ENCODE data around the gene PLEKHA7. TPM values are rescaled to one million over a fixed set of nuclear protein-coding genes. Genes with fewer than 3 reads are reported as not detected.

Gene PLEKHA7
- total RNA-seq, 1 experiment from 2014 or later = 13.0 TPM

DNA sequence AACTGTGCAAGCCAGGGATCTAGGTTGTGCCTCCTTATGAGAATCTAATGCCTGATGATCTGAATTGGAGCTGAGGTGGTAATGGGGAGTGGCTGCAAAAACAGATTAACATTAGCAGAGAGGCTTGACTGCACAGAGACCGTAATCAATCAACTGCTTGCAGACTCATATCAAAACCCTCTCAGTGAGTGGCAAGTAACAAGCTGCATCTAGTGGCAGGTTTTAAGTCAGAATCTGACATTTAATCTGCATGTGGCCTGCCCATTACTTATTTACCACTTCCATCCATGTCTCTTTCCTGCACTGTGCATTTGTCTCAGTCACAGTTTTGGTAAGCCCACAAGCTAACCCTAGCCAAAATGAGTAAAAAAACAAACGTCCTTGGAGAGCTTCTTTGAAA lies 264.5 kb downstream of the PLEKHA7 start:
- ATAC-seq = no peak
- POLR2A ChIA-PET = interaction anchor here (1.1 kb wide), 1 partner anchor 11 kb away, joined by 3 read pairs; the partner anchor contains the start of gene C11orf58
- CTCF ChIA-PET = interaction anchor here (1.6 kb wide), 1 partner anchor 36 kb away, joined by 3 read pairs; no protein-coding TSS in a partner anchor
- Mint-ChIP-seq H3K4me3 (no peak overlapping the region), H3K9me3 (no peaks in the 10 kb centered on the region), H3K4me1 (peaks cover 6% of the 10 kb centered on the region), H3K27ac (no peak overlapping the region; the same call in 1 of the 2 replicates), H3K36me3 (peaks cover 78% of the 10 kb centered on the region), H3K27me3 (ENCODE audit: low read depth) (no peaks in the 10 kb centered on the region)
- DNase-seq (ENCODE audit: low spot score) = no peak
- TF ChIP-seq, protein P1, sequence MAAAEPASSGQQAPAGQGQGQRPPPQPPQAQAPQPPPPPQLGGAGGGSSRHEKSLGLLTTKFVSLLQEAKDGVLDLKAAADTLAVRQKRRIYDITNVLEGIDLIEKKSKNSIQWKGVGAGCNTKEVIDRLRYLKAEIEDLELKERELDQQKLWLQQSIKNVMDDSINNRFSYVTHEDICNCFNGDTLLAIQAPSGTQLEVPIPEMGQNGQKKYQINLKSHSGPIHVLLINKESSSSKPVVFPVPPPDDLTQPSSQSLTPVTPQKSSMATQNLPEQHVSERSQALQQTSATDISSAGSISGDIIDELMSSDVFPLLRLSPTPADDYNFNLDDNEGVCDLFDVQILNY (CRISPR knock-in tag; IDR thresholded peaks at IDR 0.05) = no peak
- no peak for TF ChIP-seq PRDM15 (CRISPR knock-in tag; IDR thresholded peaks at IDR 0.05)
- TF ChIP-seq GTF2I (CRISPR knock-in tag; conservative IDR thresholded peaks at IDR 0.05) = no peak
- TF ChIP-seq CDX4 (CRISPR knock-in tag; IDR thresholded peaks at IDR 0.05; ENCODE audit: borderline replicate concordance) = no peak
- no peak for TF ChIP-seq MLX (CRISPR knock-in tag; IDR thresholded peaks at IDR 0.05)
- no peak for TF ChIP-seq SMAD4 (CRISPR knock-in tag; IDR thresholded peaks at IDR 0.05)
- TF ChIP-seq PREB (CRISPR knock-in tag; IDR thresholded peaks at IDR 0.05; ENCODE audit: borderline replicate concordance) = no peak

GRCh38 chr11:16749092-16749491 lies 265.1 kb downstream of the PLEKHA7 start:
- ATAC-seq = no peak
- ChIA-PET CTCF (interaction anchor here (1.6 kb wide), 1 partner anchor 37 kb away, joined by 3 read pairs; no protein-coding TSS in a partner anchor), POLR2A (no interaction called here)
- peaks cover 11% of the 10 kb centered on the region for H3K4me1 Mint-ChIP-seq
- no peak overlapping the region for H3K4me3 Mint-ChIP-seq
- TF ChIP-seq ERG (CRISPR knock-in tag; IDR thresholded peaks at IDR 0.05) (no peak), AR (CRISPR knock-in tag; IDR thresholded peaks at IDR 0.05) (no peak), CREM (CRISPR knock-in tag; IDR thresholded peaks at IDR 0.05) (no peak), ZNF317 (CRISPR knock-in tag; IDR thresholded peaks at IDR 0.05; ENCODE audit: borderline replicate concordance, low read depth) (no peak), SP1 (CRISPR knock-in tag; conservative IDR thresholded peaks at IDR 0.05) (no peak), CREB1 (CRISPR knock-in tag; IDR thresholded peaks at IDR 0.05) (no peak), PRDM15 (CRISPR knock-in tag; IDR thresholded peaks at IDR 0.05) (no peak), ZNF263 (CRISPR knock-in tag; IDR thresholded peaks at IDR 0.05; ENCODE audit: low read depth) (no peak), NFATC4 (CRISPR knock-in tag; IDR thresholded peaks at IDR 0.05) (no peak), ESRRA (CRISPR knock-in tag; IDR thresholded peaks at IDR 0.05; ENCODE audit: borderline replicate concordance) (no peak)
- TF ChIP-seq, protein P2, sequence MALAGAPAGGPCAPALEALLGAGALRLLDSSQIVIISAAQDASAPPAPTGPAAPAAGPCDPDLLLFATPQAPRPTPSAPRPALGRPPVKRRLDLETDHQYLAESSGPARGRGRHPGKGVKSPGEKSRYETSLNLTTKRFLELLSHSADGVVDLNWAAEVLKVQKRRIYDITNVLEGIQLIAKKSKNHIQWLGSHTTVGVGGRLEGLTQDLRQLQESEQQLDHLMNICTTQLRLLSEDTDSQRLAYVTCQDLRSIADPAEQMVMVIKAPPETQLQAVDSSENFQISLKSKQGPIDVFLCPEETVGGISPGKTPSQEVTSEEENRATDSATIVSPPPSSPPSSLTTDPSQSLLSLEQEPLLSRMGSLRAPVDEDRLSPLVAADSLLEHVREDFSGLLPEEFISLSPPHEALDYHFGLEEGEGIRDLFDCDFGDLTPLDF (CRISPR knock-in tag; IDR thresholded peaks at IDR 0.05) = no peak
- no peak overlapping the region for H3K27ac Mint-ChIP-seq
- H3K9me3 Mint-ChIP-seq = no peaks in the 10 kb centered on the region
- no peak for DNase-seq (ENCODE audit: low spot score)
- H3K36me3 Mint-ChIP-seq = peaks cover 80% of the 10 kb centered on the region
- no peaks in the 10 kb centered on the region for H3K27me3 Mint-ChIP-seq (ENCODE audit: low read depth)

All from WTC11 (cell line).